ENCODE results near the gene PRMT1. TPM values are rescaled to one million over a fixed set of nuclear protein-coding genes. Genes with fewer than 3 reads are reported as not detected.

Gene PRMT1
- polyA plus RNA-seq, 2 of the 4 experiments (the other 2 are of a cell fraction): 504 to 516 TPM

- TF ChIP-seq CTCF (IDR thresholded peaks at IDR 0.05) (no peak), ZFP36 (IDR thresholded peaks at IDR 0.05; ENCODE audit: borderline replicate concordance, partially characterized antibody) (no peak), GATA3 (IDR thresholded peaks at IDR 0.05; ENCODE audit: borderline replicate concordance) (no peak), NR3C1 (IDR thresholded peaks at IDR 0.05) (no peak), E2F6 (IDR thresholded peaks at IDR 0.05; ENCODE audit: borderline replicate concordance, low read depth) (no peak), RCOR1 (IDR thresholded peaks at IDR 0.05; ENCODE audit: low read depth, low read length) (no peak), PHF8 (IDR thresholded peaks at IDR 0.05; ENCODE audit: borderline replicate concordance, low read depth) (no peak), RARB (CRISPR knock-in tag; IDR thresholded peaks at IDR 0.05) (no peak), HOXB13 (CRISPR knock-in tag; IDR thresholded peaks at IDR 0.05; ENCODE audit: low read depth) (no peak)
Observed at GRCh38 chr19:49651820-49652550, 25.1 kb upstream of the PRMT1 start (continued).

GRCh38 chr19:49652551-49653465 is 24.3 kb upstream of the PRMT1 start:
- H3K4me2 ChIP-seq: no peak overlapping the region
- DNase-seq (ENCODE audit: low read depth in 1 of 2, low spot score in 1 of 2) (no peak), FAIRE-seq (no peak), ATAC-seq (no peak)
- no peaks in the 10 kb centered on the region for H3K9me3 ChIP-seq
- TF ChIP-seq TFCP2L1 (CRISPR knock-in tag; IDR thresholded peaks at IDR 0.05): no peak
- no peak for TF ChIP-seq CBX8 (IDR thresholded peaks at IDR 0.05)
- no peak for TF ChIP-seq ZSCAN20 (CRISPR knock-in tag; IDR thresholded peaks at IDR 0.05)
- TF ChIP-seq POLR2A (IDR thresholded peaks at IDR 0.05; ENCODE audit: low read length): no peak
- no peak for TF ChIP-seq ESRRA (IDR thresholded peaks at IDR 0.05; ENCODE audit: borderline replicate concordance, low read length)
- TF ChIP-seq HOXA7 (CRISPR knock-in tag; IDR thresholded peaks at IDR 0.05): no peak
- TF ChIP-seq REST (IDR thresholded peaks at IDR 0.05): no peak
- no peak for TF ChIP-seq RCOR1 (IDR thresholded peaks at IDR 0.05; ENCODE audit: low read depth, low read length)
- TF ChIP-seq PHF8 (IDR thresholded peaks at IDR 0.05; ENCODE audit: borderline replicate concordance, low read depth): no peak
- no peak for TF ChIP-seq ZNF302 (CRISPR knock-in tag; IDR thresholded peaks at IDR 0.05)
- no peak for TF ChIP-seq FOSB (CRISPR knock-in tag; IDR thresholded peaks at IDR 0.05)
- TF ChIP-seq NPAS2 (CRISPR knock-in tag; IDR thresholded peaks at IDR 0.05; ENCODE audit: borderline replicate concordance): no peak
- no peak for TF ChIP-seq JUN (IDR thresholded peaks at IDR 0.05)
- no peak for TF ChIP-seq EHF (CRISPR knock-in tag; IDR thresholded peaks at IDR 0.05)
- TF ChIP-seq EHMT2 (IDR thresholded peaks at IDR 0.05; ENCODE audit: low read depth): no peak
- no peak for TF ChIP-seq SMC3 (IDR thresholded peaks at IDR 0.05)
- TF ChIP-seq MAFK (IDR thresholded peaks at IDR 0.05; ENCODE audit: partially characterized antibody): no peak
- POLR2A ChIA-PET: interaction anchor here (0.6 to 1.2 kb wide), 2 partner anchors 11 to 28 kb away, joined by 4 read pairs; partner anchors contain the start of gene SCAF1
- WGBS (ENCODE audit: missing lambda C conversion rate): 95% methylated on average over 50 of the region's 58 CpGs
- CTCF ChIA-PET: interaction anchor here (21.2 kb wide), 1 partner anchor 22 kb away, joined by 326 read pairs; the partner anchor contains the start of gene PRMT1
- H3K27ac ChIP-seq: no peak overlapping the region
- no peak overlapping the region for H3K4me3 ChIP-seq
- no peaks in the 10 kb centered on the region for H3K4me1 ChIP-seq

All from A549 (cell line).